GM12891 (cell line): Measurements from ENCODE around the gene CHD9.

Source experiments
- PAX5 ChIP-seq: IDR thresholded peaks from 2 replicates; pipeline ENCODE4 v1.6.1; 2011; ENCODE audit warnings: low read length, moderate library complexity, mild to moderate bottlenecking; ENCODE audit not compliant: insufficient read depth, severe bottlenecking
- POLR2A ChIP-seq: IDR thresholded peaks from 2 replicates; pipeline ENCODE4 v1.6.1; 2011; ENCODE audit warnings: low read depth, low read length, control low read depth
- POLR2AphosphoS5 ChIP-seq: IDR thresholded peaks from 2 replicates; pipeline ENCODE4 v1.6.1; 2011; ENCODE audit warnings: low read depth, low read length, control low read depth
- POU2F2 ChIP-seq: IDR thresholded peaks from 2 replicates; pipeline ENCODE4 v1.6.1; 2011; ENCODE audit warnings: low read depth, mild to moderate bottlenecking, control low read depth, low read length, moderate library complexity
- SPI1 ChIP-seq: IDR thresholded peaks from 2 replicates; pipeline ENCODE4 v1.6.1; 2011; ENCODE audit warnings: low read depth, low read length, control low read depth
- TAF1 ChIP-seq: IDR thresholded peaks from 2 replicates; pipeline ENCODE4 v1.6.1; 2011; ENCODE audit warnings: low read depth, low read length, control low read depth

DNA sequence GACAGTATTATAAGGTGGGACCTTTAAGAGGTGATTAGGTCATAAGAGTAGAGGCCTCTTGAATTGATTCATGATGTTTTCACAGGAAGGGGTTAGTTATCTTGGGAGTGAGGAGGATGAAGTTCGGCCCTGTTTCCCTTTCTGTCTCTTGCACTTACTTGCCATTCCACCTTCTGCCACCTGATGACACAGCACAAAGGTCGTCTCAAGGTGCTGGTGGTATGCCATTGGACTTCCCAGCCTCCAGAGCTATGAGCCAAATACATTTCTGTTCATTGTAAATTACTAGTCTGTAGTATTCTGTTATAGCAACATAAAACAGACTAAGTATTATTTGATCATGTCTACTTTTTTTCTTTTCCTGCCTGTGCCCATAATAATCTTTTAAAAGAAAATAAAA lies 23.5 kb downstream of the CHD9 start:
- TF ChIP-seq POLR2A (no peak), POLR2AphosphoS5 (no peak), SPI1 (no peak), POU2F2 (no peak), TAF1 (no peak), PAX5 (no peak)
